PC-9 (cell line): ENCODE data around the gene FBXO33. TPM values are rescaled to one million over a fixed set of nuclear protein-coding genes. Genes with fewer than 3 reads are reported as not detected.
A peak's percentile ranks its signal among the peaks of the same experiment; 100 is the strongest.

Experiments
- BruUV-seq: library from RNA; stranded (reverse); fragments of 400-500 nt; replicated peaks from 2 replicates; lab custom pipeline; 2021; lab: Mats Ljungman, UMichigan
- CTCF ChIA-PET: fragments of 300-600 bp; sonication (Branson Sonifier 250); formaldehyde crosslinking; loops from one replicate; lab custom pipeline; 2022; ENCODE audit warnings: antibody characterized with exemption; lab: Charles Lee
- POLR2A ChIA-PET: fragments of 300-600 bp; sonication (Branson Sonifier 250); formaldehyde crosslinking; loops from one replicate; lab custom pipeline; 2022; ENCODE audit warnings: antibody characterized with exemption; ENCODE audit not compliant: unreplicated experiment; lab: Charles Lee
- DNase-seq, 2 experiments: peaks; one replicate each; pipeline versions ENCODE4 v3.0.0 to v3.0.0-alpha.2; 2015 to 2022; ENCODE audit warnings: mixed read lengths in 1 of 2
- H2AFZ ChIP-seq: fragments of 200-600 bp; sonication (generic); 2 replicates; pipeline ENCODE4 v1.8.1; 2017; ENCODE audit warnings: antibody characterized with exemption
- H3F3A ChIP-seq: fragments of 200-600 bp; sonication (generic); 2 replicates; pipeline ENCODE4 v1.8.1; 2017; ENCODE audit warnings: antibody characterized with exemption, mild to moderate bottlenecking, low read depth; ENCODE audit not compliant: insufficient read depth
- H3K27ac ChIP-seq: fragments of 200-600 bp; sonication (generic); 2 replicates; pipeline ENCODE4 v1.6.1; 2016; ENCODE audit warnings: mixed run types
- H3K27me3 ChIP-seq: fragments of 200-600 bp; sonication (generic); 2 replicates; pipeline ENCODE4 v1.6.1; 2016; ENCODE audit warnings: low read depth, mixed run types; ENCODE audit not compliant: insufficient read depth
- H3K36me3 ChIP-seq: fragments of 200-600 bp; sonication (generic); 2 replicates; pipeline ENCODE4 v1.6.1; 2016; ENCODE audit warnings: low read depth, mixed run types
- H3K4me1 ChIP-seq: fragments of 200-600 bp; sonication (generic); replicated peaks from 2 replicates; pipeline ENCODE4 v1.6.1; 2016; ENCODE audit warnings: mixed run types; ENCODE audit not compliant: insufficient read depth
- H3K4me2 ChIP-seq: fragments of 200-600 bp; sonication (generic); 2 replicates; pipeline ENCODE4 v1.6.1; 2017; ENCODE audit warnings: mixed run types
- H3K4me3 ChIP-seq: fragments of 200-600 bp; sonication (generic); 2 replicates; pipeline ENCODE4 v1.6.1; 2016; ENCODE audit warnings: mixed run types
- H3K79me2 ChIP-seq: fragments of 200-600 bp; sonication (generic); 2 replicates; pipeline ENCODE4 v1.6.1; 2017; ENCODE audit warnings: low read depth, mixed run types
- H3K9me2 ChIP-seq: fragments of 200-600 bp; sonication (generic); 2 replicates; pipeline ENCODE4 v1.8.1; 2017; ENCODE audit warnings: mild to moderate bottlenecking; ENCODE audit not compliant: insufficient read depth
- H3K9me3 ChIP-seq: fragments of 200-600 bp; sonication (generic); 2 replicates; pipeline ENCODE4 v1.8.1; 2016; ENCODE audit warnings: low read depth; ENCODE audit not compliant: insufficient read depth
- H4K20me1 ChIP-seq: fragments of 200-600 bp; sonication (generic); 2 replicates; pipeline ENCODE4 v1.8.1; 2017; ENCODE audit not compliant: insufficient read depth
- EZH2 ChIP-seq: fragments of 200-600 bp; sonication (generic); IDR thresholded peaks from 2 replicates; pipeline ENCODE4 v1.8.0; 2017; ENCODE audit warnings: antibody characterized with exemption, low read depth
- intact Hi-C: fragments of 100-400 bp; cut with micrococcal nuclease; formaldehyde crosslinking; loops from one replicate; pipeline ENCODE4 v1.10.0; 2022; ENCODE audit not compliant: unreplicated experiment
- total RNA-seq: library from RNA; stranded (reverse); gene quantifications from 2 replicates; pipeline ENCODE4 v1.2.3, GENCODE V29; 2021
- TF ChIP-seq, protein P1 (sequence below): fragments of 200-600 bp; sonication (generic); conservative IDR thresholded peaks from 2 replicates; pipeline ENCODE4 v1.6.1; 2017; ENCODE audit warnings: mixed run types, antibody characterized with exemption, mild to moderate bottlenecking, moderate library complexity

Gene FBXO33
- total RNA-seq, 1 experiment from 2014 or later: 9.0 TPM

DNA sequence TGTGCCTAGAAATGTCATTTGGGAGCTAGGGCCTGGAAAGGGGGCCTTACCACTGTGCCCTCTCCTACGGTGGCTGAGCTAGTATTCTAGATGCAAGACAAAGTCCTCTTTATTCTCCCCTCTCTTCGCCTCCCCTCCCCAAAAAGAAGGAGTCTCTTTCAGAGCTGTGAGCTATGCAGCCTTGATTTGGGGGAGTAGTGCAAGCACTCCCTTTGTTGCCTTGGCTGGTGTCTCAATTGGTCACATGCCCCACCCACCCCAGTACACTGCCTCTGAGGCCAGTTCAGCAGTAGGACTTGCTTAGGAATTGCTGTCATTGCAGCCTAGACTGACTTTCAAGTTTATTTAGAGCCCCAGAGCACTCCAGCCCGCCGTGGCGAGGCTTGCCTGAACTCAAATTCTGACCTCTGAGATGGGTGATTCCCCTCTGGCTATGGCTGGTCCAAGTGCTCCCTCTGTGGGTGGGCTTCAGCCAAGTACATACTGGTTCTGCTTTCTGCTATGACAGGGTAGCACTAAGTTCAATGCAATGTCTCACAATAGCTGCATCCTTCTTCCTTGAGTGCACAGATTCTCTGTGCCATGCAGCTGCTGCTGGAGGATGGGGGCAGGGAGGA, 37.0 kb upstream of the FBXO33 start:
- H3K27me3 ChIP-seq: no peaks in the 10 kb centered on the region
- no peak for DNase-seq
- no peaks in the 10 kb centered on the region for H3K9me2 ChIP-seq
- H4K20me1 ChIP-seq: no peaks in the 10 kb centered on the region
- no peak overlapping the region for H3K4me3 ChIP-seq
- BruUV-seq: no TSS peak
- POLR2A ChIA-PET: no interaction called here
- no peak overlapping the region for H3K4me2 ChIP-seq
- H3K9me3 ChIP-seq: no peaks in the 10 kb centered on the region
- H3K4me1 ChIP-seq: no peaks in the 10 kb centered on the region
- H2AFZ ChIP-seq: no peak overlapping the region
- H3K79me2 ChIP-seq: no peaks in the 10 kb centered on the region
- no peak overlapping the region for H3K27ac ChIP-seq
- CTCF ChIA-PET: no interaction called here
- intact Hi-C loops: no loop called here
- TF ChIP-seq, protein P1, sequence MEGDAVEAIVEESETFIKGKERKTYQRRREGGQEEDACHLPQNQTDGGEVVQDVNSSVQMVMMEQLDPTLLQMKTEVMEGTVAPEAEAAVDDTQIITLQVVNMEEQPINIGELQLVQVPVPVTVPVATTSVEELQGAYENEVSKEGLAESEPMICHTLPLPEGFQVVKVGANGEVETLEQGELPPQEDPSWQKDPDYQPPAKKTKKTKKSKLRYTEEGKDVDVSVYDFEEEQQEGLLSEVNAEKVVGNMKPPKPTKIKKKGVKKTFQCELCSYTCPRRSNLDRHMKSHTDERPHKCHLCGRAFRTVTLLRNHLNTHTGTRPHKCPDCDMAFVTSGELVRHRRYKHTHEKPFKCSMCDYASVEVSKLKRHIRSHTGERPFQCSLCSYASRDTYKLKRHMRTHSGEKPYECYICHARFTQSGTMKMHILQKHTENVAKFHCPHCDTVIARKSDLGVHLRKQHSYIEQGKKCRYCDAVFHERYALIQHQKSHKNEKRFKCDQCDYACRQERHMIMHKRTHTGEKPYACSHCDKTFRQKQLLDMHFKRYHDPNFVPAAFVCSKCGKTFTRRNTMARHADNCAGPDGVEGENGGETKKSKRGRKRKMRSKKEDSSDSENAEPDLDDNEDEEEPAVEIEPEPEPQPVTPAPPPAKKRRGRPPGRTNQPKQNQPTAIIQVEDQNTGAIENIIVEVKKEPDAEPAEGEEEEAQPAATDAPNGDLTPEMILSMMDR: no peak
- TF ChIP-seq EZH2: no peak
- H3K36me3 ChIP-seq: no peaks in the 10 kb centered on the region
- H3F3A ChIP-seq: no peaks in the 10 kb centered on the region

DNA sequence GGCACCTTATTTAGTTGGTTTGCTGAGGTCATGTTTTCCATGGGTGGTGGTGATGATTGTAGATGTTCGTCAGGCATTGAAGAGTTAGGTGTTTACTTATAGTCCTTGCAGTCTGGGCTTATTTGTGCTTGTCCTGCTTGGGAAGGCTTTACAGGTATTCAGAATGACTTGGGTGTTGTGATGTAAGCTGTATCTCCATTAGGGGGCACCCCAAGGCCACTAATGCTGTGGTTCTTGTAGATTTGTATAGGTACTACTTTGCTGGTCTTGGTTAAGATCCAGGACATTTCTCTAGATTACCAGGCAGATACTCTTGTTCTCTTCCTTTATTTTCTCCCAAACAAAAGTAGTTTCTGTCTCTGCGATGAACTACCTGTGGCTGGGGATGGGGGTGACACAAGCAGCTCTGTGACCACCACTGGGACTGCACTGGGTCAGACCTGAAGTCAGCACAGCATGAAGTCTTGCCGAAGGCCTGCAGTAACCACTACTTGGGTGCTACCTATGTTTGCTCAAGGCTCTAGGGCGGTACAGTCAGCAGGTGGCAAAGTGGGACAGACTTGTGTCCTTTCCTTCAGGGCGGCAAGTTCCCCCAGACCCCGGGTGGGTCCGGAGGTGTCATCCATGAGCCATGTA, 35.8 kb upstream of the FBXO33 start:
- POLR2A ChIA-PET: no interaction called here
- no peaks in the 10 kb centered on the region for H3K36me3 ChIP-seq
- peak in 1 of 2 experiments; percentile 6 for DNase-seq
- no peak overlapping the region for H3K4me3 ChIP-seq
- H3K27ac ChIP-seq: no peak overlapping the region
- no peaks in the 10 kb centered on the region for H3K79me2 ChIP-seq
- no peaks in the 10 kb centered on the region for H3K27me3 ChIP-seq
- H3K4me2 ChIP-seq: no peak overlapping the region
- H4K20me1 ChIP-seq: no peaks in the 10 kb centered on the region
- CTCF ChIA-PET: no interaction called here
- H3K4me1 ChIP-seq: no peaks in the 10 kb centered on the region
- no peaks in the 10 kb centered on the region for H3K9me3 ChIP-seq
- no peak for TF ChIP-seq EZH2
- TF ChIP-seq, protein P1: peak; percentile 35
- no TSS peak for BruUV-seq
- no peaks in the 10 kb centered on the region for H3K9me2 ChIP-seq
- intact Hi-C loops: no loop called here
- no peak overlapping the region for H2AFZ ChIP-seq
- no peaks in the 10 kb centered on the region for H3F3A ChIP-seq

DNA sequence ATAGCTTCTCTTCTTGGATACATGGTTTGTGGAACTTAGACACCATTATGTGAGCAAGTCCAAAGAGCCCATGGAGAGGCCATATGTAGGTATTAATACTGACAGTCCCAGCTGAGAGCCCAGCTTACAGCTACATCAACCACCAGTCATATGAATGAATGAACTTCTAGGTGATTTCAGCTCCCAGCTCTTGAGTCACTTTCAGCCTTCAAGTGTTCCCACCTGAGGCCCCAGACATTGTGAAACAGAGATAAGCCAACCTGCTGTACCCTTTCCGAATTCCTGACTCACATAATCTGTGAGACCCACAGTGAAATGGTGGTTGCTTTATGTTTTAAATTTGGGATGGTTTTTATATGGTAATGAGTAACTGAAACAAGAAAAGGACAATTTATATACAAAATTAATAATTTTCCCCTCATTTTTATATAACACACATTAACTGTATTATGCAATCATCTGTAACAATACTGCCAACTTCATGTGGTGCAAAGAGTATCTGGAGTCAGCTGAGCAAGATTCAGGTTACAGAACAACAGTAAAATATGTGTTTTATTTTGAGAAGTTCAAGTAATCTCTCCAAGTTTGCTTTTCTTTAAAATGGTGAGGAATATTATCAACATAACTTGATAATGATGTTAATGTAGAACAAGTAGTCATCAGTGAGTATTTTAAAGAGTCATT, 27.7 kb upstream of the FBXO33 start:
- no peaks in the 10 kb centered on the region for H3K9me3 ChIP-seq
- BruUV-seq: no TSS peak
- TF ChIP-seq, protein P1: no peak
- TF ChIP-seq EZH2: no peak
- H3K79me2 ChIP-seq: no peaks in the 10 kb centered on the region
- H3K4me3 ChIP-seq: no peak overlapping the region
- no peak for DNase-seq
- ChIA-PET CTCF (no interaction called here), POLR2A (no interaction called here)
- no peaks in the 10 kb centered on the region for H3K27me3 ChIP-seq
- no peaks in the 10 kb centered on the region for H3K9me2 ChIP-seq
- H2AFZ ChIP-seq: no peak overlapping the region
- no peaks in the 10 kb centered on the region for H3K4me1 ChIP-seq
- intact Hi-C loops: no loop called here
- no peak overlapping the region for H3K27ac ChIP-seq
- H3K36me3 ChIP-seq: no peaks in the 10 kb centered on the region
- no peaks in the 10 kb centered on the region for H4K20me1 ChIP-seq
- no peak overlapping the region for H3K4me2 ChIP-seq
- no peaks in the 10 kb centered on the region for H3F3A ChIP-seq
